Tibial artery (tissue), 4 donors: ENCODE results near the gene CLRN1.

Source experiments
- DNase-seq, 2 donors: peaks; one replicate each; pipeline ENCODE4 v3.0.0-alpha.2; 2019
- H3K27ac ChIP-seq, 2 donors: fragments of 200-600 bp; sonication (generic) in 1 of 2; 1 replicate in 1 of 2; 2 replicates in 1 of 2; pipeline ENCODE4 v1.5.1; 2018 to 2019; ENCODE audit warnings: mild to moderate bottlenecking in 1 of 2
- H3K27me3 ChIP-seq, 2 donors: fragments of 200-600 bp; sonication (generic) in 1 of 2; one replicate each; pipeline versions ENCODE4 v1.5.1 to v1.6.0; 2016 to 2019
- H3K36me3 ChIP-seq, 3 donors: fragments of 200-600 bp; sonication (generic) in 2 of 3; one replicate each; pipeline ENCODE4 v1.5.1; 2016 to 2019; ENCODE audit warnings: mild to moderate bottlenecking in 2 of 3
- H3K4me1 ChIP-seq, 4 donors: fragments of 200-600 bp; sonication (generic) in 2 of 4; 1 replicate in 3 of 4; 2 replicates in 1 of 4; pipeline ENCODE4 v1.5.1; 2016 to 2019
- H3K4me3 ChIP-seq, 2 donors: fragments of 200-600 bp; sonication (generic) in 1 of 2; 1 replicate in 1 of 2; 2 replicates in 1 of 2; pipeline ENCODE4 v1.5.1; 2018 to 2019; ENCODE audit warnings: mild to moderate bottlenecking in 2 of 2
- H3K9me3 ChIP-seq, 3 donors: fragments of 200-600 bp; sonication (generic) in 1 of 3; one replicate each; pipeline ENCODE4 v1.5.1; 2016 to 2019
- intact Hi-C: fragments of 100-400 bp; cut with DNase I; formaldehyde crosslinking; loops from one replicate; pipeline ENCODE4 v1.15.0; 2023; ENCODE audit warnings: low total_unique reads
- TF ChIP-seq, protein P1 (sequence below), 2 experiments: fragments of 200-600 bp in 1 of 2; fragments of 450-650 bp in 1 of 2; IDR thresholded peaks; one replicate each; pipeline ENCODE4 v1.5.1; 2017 to 2019; ENCODE audit warnings: antibody characterized with exemption in 2 of 2, mild to moderate bottlenecking in 1 of 2, moderate library complexity in 1 of 2

Gene CLRN1, protein sequence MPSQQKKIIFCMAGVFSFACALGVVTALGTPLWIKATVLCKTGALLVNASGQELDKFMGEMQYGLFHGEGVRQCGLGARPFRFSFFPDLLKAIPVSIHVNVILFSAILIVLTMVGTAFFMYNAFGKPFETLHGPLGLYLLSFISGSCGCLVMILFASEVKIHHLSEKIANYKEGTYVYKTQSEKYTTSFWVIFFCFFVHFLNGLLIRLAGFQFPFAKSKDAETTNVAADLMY

DNA sequence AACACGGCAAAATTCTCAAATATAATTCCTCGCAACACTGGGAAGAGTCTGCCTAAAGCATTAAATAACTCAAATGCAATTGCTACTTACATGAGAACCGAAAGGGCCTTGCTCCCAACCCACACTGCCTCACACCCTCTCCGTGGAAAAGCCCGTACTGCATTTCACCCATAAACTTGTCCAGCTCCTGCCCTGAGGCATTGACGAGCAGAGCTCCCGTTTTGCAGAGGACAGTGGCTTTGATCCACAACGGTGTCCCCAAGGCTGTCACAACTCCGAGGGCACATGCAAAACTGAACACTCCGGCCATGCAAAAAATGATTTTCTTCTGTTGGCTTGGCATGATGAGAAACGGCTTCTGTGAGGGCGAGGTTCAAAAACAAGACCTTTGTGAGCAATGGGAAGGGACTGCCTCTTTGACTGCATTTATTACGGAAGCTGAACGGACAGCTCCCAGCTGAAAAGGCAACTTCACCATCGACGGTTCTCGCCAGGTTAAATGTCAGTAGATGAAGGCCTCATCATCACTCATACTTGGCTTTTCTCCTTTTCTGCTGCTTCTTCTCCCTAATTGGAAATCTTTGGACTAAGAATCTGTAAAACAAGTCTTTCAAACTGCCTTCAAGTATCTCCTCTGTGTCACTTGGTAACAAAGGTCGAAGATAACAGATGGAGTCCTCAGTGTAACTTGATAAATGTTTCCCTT lies at the start of gene CLRN1:
CLRN1 (minus strand) TSS at position 362 of the 706 bp plus-strand sequence; CDS start at position 343, 19 bp downstream.
- TF ChIP-seq, protein P1, sequence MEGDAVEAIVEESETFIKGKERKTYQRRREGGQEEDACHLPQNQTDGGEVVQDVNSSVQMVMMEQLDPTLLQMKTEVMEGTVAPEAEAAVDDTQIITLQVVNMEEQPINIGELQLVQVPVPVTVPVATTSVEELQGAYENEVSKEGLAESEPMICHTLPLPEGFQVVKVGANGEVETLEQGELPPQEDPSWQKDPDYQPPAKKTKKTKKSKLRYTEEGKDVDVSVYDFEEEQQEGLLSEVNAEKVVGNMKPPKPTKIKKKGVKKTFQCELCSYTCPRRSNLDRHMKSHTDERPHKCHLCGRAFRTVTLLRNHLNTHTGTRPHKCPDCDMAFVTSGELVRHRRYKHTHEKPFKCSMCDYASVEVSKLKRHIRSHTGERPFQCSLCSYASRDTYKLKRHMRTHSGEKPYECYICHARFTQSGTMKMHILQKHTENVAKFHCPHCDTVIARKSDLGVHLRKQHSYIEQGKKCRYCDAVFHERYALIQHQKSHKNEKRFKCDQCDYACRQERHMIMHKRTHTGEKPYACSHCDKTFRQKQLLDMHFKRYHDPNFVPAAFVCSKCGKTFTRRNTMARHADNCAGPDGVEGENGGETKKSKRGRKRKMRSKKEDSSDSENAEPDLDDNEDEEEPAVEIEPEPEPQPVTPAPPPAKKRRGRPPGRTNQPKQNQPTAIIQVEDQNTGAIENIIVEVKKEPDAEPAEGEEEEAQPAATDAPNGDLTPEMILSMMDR (IDR thresholded peaks at IDR 0.05): no peak
- Histone ChIP-seq H3K4me1 (no peaks in the 10 kb centered on the region), H3K27ac (no peak within 1 kb of the TSS), H3K9me3 (no peaks in the 10 kb centered on the region), H3K4me3 (no peak within 1 kb of the TSS), H3K36me3 (no peaks in the 10 kb centered on the region), H3K27me3 (no peaks in the 10 kb centered on the region)
- DNase-seq: no peak
- intact Hi-C loops: no loop called here

DNA sequence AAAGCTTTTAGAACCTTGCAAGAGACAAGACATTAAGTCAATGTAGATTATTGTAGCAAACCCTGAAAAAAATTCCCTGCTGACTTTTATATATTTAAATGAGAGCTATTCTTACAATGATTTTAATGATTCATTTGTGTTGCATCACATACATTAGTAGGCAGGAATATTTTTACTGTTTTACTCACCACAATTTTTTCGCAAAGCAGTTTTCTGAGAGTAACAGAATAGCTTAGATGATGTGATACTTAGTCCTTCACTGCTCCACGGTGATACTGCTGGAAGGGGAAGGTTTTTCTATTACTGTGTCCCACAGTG lies 43.9 kb upstream of the CLRN1 start:
- H3K27ac ChIP-seq: no peak overlapping the region
- no peak overlapping the region for H3K4me3 ChIP-seq
- no peaks in the 10 kb centered on the region for H3K36me3 ChIP-seq
- no peaks in the 10 kb centered on the region for H3K9me3 ChIP-seq
- intact Hi-C loops: no loop called here
- TF ChIP-seq, protein P1 (IDR thresholded peaks at IDR 0.05): no peak
- no peaks in the 10 kb centered on the region for H3K4me1 ChIP-seq
- peaks cover 0 to 2% of the 10 kb centered on the region in 2 donors for H3K27me3 ChIP-seq
- DNase-seq: no peak

DNA sequence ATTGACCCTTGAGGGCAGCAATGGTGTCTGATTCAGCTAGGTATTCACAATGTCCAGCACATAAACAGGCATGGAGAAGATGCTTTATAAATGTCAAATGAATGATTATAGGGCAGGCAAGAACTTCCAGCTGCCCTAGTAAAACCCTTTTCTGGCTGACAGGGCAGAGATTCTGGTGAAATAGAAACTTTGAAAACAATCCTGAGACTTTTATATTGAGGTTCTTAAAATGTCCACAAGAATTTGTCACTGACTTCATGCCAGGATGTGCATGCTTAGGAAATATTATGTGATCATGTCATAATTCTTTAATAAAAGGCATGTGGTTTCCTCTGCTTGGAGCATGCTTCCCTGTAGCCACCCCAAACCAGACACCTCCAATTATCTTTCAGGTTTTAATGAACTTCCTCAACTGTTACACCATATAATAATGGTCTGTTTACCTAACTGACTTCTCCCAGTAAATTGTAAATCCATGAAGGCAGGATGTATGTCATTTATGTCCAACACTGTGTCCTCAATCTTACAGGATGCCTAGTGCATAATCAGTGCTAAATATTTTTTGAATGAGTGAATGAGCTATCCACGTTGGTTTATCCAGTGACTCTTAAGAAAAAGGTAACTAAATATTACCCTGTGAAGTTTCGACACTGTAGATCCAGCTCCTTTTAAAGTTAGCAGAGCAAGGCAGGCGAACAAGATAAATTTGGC lies 43.4 kb upstream of the CLRN1 start:
- no peak overlapping the region for H3K27ac ChIP-seq
- no peak for DNase-seq
- H3K4me3 ChIP-seq: no peak overlapping the region
- no peaks in the 10 kb centered on the region for H3K36me3 ChIP-seq
- no peaks in the 10 kb centered on the region for H3K9me3 ChIP-seq
- TF ChIP-seq, protein P1 (IDR thresholded peaks at IDR 0.05): no peak
- intact Hi-C loops: no loop called here
- peaks cover 0 to under 1% of the 10 kb centered on the region in 2 donors for H3K27me3 ChIP-seq
- H3K4me1 ChIP-seq: no peaks in the 10 kb centered on the region

DNA sequence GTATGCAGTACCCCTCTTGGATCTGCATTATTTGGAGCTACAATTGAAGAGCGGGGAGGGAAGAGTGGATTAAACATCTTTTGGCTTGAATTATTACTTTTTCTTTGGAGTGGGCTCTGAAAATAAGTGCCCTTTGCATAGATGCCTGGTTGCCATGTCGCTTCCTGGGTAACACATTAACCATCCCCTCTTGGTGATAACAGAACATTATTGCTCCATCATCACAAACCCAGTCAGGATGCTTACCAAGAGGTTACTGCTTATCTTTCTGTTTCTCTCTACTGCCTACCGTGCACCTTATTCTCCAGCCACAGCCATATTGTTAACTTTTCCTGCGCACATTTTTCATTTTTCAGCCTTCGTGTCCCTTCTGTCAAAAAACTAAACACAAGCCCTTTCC lies 42.7 kb upstream of the CLRN1 start:
- Histone ChIP-seq H3K27me3 (no peaks in the 10 kb centered on the region), H3K27ac (no peak overlapping the region), H3K4me3 (no peak overlapping the region), H3K9me3 (no peaks in the 10 kb centered on the region), H3K4me1 (no peaks in the 10 kb centered on the region), H3K36me3 (no peaks in the 10 kb centered on the region)
- TF ChIP-seq, protein P1 (IDR thresholded peaks at IDR 0.05): no peak
- intact Hi-C loops: no loop called here
- DNase-seq: no peak

GRCh38 chr3:151014501-151015018 lies 42.0 kb upstream of the CLRN1 start:
- H3K27ac ChIP-seq: no peak overlapping the region
- intact Hi-C loops: no loop called here

More at GRCh38 chr3:151014501-151015018, 42.0 kb upstream of the CLRN1 start:
- DNase-seq: no peak
- Histone ChIP-seq H3K27me3 (no peaks in the 10 kb centered on the region), H3K4me3 (no peak overlapping the region), H3K9me3 (no peaks in the 10 kb centered on the region), H3K36me3 (no peaks in the 10 kb centered on the region), H3K4me1 (no peaks in the 10 kb centered on the region)
- TF ChIP-seq, protein P1 (IDR thresholded peaks at IDR 0.05): no peak
